NCI-H2196 (cell line): Measurements from ENCODE around the gene MGAT4B.

Source experiments
- DNase-seq: peaks from one replicate; lab custom pipeline; 2025; ENCODE audit not compliant: unreplicated experiment; lab: John Stamatoyannopoulos, UW

The MGAT4B gene

DNA sequence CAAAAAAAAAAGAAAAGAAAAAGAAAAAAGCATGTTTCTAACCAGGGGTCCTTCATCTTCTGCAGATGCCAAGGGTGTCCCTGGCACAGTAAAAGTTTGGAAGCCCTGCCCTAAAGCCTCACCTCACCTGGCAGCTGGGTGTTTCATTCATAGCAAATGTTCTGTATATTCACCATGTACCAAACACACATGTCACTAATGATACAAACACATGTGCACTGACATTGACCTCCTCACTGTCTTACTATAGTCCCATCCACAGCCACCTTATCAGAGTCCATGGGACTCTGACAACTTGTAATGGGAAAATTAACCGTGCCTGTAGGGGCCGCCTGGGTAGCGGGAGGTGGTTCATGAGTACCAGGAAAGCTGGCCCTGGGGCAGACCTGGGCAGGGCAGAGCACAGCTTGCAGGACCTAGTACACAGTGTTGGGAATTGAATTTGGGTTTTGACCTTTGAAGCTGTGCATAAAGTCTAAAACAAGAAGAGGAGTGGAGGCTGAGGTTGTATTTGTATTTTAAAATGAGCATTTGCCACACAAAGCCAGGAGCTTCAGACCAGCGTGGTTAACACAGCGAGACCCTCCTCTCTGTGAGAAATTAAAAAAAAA lies 6.4 kb upstream of the MGAT4B start:
- DNase-seq, result no peak

DNA sequence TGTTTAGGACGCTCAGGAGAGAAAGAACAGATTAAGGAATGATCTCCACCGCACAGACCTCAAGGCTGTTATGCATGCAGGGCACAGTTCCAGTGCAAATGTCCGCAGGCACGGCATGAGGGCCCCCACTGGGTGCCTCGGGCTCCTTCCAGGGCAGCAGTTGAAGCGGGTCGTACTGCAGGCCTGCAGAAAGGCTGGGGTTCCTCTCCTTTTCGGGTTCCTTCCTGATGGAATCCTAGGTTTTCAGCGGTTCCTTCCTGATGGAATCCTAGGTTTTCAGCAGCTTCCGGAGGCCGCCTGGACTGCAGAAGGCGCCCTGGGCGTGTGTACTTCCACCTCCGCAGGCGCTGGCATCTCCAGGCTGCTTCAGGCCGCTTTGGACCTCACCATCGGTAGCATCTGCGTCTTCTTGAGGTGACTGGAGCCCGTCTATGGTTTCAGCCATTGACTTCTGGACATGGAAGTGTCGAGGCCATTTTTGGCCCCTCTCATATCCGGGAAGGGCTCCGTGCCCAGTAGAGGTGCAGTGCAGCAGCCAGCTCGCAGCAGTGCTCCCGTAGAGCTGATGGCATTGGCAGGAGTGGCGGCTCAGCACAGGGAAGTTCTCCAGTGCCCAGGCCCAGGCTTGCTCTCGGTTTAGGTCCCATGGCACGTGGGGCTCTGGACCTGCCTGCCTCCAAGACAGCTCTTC lies 5.6 kb upstream of the MGAT4B start:
- DNase-seq, result no peak

DNA sequence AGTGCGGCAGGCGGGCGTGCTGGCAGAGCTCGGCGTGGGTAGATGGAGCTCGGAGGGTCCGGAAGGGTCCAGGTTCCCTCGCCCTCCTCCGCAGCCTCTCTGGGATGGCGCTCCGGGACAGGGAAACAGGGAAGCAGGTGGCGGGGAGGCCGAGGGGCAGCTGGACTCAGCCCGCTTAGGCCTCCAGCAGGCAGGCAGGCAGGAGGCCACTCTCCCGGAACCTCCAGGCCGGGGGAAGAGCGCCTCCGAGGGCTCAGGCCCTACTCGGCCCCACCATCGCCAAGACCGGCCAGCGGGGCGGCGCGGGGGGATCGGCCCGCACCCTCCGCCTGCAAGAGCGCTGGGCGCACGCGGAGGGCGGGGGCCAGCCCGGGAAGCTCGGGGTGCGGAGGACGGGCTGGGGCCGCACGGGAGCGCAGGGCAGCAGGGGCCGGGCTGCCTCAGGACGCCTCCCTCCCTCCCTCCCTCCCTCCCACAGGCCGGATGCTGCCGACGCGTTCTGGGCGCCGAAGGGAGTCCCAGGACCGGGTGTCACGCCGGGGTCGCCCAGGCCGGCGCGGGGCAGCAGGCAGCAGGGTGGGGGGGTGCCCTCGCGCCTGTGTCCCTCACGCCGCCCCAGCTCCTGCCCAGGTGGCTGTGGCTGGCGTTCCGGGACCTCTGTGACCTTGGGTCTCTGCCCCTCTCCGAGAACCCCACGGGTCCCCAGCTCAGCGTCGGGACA lies 977 bp downstream of the MGAT4B start:
- DNase-seq, result no peak

DNA sequence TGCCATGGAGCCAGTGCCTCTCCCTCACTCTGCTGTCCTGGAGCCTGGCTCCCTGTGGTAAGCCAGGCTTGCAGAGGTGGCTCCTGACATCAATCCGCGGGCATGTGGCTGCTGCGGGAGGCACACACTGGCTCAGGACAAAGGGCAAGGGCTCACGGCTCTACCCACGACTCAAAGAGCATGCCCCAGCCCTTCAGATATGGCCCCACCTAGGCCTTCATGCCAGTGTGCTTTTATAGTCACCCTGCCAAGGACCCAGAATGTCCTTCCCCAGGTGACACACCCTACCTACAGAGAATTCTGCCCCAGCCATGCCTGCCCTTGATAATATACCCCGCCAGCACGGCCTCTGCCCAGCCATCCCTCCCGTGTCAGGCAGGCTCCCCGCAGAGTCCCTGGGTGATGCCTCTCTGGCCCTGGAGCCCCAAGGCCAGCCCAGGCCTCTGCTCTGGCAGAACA lies 1.6 kb downstream of the MGAT4B start:
- no peak for DNase-seq

DNA sequence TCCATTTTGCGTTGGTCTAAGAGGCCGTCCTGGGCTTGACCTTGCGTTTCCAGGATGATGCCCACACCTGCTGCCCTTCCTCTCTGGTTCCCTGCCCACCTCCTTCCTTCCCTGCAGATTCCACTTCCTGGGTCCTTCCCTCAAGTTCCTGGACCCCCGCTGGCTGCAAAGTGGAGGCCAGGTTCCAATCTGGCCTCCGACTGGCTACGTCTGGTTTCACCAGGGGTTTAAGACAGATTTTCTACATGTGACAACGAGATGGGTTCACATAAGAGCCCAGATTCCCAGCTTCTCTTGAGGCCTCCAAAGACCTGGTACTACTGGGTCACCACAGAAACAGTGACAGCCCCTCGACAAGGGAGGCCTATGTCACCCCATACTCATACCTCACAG lies 2.1 kb downstream of the MGAT4B start:
- no peak for DNase-seq

DNA sequence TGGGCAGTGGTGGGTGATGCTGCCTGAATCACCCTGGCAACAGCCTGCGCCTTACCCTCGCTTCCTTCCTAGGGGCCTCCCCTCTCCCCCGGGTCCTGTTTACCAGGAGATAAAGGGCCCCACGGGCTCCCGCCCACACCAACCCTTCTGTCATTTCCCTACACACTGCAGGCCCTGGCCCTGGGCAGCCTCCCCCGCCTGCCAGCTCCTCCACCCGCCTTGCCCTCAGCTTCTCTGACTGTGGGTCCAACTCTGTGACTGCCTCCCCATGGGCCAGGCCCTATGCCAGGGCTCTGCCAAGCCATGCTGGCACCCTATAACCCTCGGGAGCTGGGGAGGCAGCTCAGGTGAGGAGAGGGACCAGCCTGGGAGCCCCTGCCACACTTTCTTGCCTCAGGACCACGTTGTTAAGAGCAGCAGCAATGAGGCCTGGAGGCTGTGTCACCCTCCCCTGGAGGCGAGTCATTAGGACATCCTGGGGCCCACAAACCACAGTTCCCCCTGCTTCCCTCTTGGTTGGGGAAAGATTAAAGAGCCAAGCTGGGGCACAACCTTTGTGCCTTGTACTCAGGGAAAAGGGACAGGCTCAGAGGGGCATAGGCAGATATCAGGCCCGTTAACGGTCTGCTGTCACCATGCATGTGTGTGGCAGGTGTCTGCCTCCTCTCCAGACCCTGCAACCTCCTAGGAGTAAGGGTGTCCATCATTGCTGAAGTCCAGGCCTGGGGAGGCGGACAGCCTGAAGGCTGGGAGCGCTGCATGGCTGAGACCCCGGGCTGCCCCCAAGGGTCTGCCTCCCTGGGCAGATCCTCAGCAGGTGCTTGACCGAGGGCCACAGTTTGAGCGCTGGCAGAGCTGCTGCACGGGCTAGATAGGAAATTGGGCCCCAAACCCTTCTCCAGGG lies 2.8 kb downstream of the MGAT4B start:
- no peak for DNase-seq

DNA sequence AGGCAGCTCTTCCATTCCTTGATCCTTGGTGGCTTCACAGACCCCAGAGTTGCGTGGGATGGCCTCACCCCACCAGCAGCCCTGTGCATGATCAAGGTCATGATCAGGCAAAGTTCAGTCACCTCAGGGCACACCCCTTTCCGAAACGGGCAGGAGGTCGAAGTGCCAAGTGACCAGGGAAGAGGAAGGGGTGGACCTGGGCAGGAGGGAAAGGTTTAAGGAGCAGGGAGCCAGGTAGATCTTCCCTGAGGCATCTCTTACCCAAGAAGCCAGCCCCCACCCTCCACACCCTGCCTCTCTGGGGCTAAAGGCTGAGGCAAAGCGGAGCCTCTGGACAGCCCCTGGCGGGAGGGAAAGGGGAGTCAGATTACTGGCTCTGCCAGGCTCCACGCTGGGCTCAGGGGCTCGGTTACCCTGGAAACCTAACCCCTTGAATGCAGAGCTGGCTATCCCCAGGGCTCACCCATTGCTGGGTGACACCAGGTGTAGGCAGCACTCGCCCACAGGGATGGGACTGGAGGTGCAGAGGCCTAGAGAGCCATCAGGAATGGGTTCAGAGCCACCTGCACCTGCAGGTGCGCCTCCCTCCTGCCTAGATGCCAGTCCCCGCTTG lies 3.6 kb downstream of the MGAT4B start:
- peak; percentile 75 for DNase-seq

DNA sequence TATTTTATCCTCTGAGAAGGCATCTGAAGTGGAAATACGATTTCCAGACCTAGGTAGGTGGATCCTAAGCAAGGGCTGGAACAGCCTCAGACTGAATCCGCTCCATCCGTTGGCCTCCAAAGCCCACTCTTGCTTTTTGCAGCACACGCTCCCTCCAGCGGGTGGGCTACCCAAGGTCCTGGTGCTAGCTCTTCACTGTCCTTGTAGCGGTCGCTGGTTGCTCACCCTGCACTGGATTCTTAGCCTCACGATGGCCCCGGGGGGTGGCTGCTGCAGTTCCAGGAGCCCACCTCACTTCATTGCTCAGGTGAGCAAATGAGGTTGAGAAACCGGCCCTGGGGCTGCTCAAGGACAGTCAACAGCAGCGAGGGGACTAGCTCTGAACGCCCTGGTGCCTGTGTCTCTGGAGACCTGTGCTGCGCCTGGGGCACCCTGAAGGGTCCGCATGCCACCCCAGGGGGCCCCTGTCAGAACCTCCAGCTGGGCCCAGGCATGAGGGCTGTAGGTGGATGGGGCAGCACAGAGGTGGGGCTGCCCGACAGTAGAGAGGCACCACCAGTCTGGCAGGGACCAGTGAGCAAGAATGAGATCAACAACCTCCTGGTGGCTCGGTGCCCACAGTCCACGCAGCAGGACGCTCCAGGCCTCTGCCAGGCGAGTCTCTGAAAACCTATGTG lies 4.3 kb downstream of the MGAT4B start:
- peak; percentile 10 for DNase-seq

DNA sequence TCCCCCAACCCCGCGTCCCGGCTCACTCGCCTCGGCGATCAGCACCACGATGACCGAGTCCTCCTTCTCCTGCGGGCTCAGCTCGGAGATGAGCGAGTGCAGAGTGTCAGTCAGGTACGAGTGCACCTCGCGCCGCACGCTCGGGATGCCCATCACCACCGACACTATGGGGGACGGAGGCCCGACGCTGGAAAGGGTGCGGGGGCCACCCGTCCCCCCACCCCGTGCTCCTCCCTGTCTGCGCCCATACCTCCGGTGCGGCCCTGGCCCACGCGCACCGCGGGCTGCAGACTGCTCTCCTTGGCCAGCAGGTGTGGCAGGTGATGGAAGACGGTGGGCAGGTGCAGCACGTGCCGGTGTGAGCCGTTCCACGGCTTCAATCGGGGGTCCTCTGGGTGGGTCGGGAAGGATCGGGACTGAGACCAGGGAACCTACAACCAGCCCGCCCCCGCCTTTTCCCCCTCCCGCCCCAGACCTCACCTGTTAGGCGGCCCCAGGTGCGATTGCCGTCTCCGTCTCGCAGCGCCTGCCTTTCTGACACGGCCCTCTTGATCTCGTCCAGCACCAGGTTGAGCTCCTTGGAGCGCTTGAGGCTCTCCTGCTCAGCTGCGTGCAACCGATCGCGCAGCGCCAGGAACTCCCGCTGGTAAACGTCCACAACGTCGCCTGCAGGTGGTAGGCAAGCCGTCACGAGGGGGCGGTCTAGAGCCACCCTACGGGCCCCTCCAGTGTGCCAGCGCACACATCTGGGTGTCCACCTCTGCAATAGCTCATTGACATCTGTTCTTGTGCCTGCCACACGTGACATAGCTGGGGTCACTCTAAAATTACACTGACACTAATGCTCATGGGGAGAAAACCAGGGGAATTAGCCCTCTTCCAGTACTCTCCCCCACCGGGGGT lies 5.1 kb downstream of the MGAT4B start:
- DNase-seq, result no peak

DNA sequence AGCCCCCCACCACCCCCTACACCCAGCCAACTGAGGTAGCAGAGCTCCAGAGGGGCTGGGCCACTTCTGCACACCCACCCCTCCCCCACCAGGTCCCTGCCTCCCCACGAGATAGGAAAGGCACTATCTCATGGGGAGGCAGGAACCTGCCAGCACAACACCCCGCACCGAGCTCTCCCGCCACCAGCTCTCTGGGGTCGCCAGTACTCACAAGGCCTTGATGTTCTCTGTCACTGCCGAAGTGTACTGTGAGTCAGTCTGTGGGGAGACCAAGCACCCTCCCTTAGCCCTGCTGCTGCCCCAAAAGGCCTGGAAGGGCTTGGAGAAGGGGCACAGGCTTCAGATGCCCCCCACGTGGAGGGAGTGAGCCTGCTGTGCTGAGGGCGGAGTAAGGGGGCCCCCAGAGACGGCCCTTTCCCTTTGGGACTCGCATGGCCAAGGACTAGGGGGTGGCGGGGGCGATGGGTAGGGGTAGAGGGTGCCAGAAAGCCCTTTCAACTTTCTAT lies 5.9 kb downstream of the MGAT4B start:
- no peak for DNase-seq

DNA sequence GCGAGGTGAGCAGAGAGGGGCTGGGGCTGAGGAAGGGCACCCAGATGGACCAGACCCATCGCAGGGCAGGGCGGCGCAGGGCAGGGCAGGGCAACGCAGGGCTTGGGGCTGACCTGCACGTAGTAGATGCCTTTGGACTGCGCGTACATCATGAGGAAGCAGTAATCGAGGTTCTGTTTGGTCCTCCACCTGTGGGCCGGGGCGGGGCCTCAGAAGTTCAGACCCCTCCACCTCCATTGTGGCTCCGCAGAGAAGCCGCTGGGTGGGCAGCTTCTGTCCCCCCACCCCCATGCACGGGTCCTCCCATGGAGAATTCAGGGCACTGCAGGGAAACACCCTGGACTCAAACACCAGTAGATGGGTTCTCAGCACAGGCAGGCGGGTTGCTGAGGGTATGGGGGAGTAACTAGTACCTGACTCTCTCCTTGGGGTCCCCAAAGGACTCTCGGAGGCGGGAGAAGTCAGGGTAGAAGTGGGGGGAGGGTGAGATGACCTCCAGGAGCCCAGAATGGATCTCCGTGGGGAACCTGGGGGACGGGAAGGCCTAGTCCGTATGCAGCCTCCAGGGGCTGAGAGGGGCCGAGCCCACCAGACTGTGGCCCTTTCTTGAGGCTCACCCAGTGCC lies 6.5 kb downstream of the MGAT4B start:
- no peak for DNase-seq

DNA sequence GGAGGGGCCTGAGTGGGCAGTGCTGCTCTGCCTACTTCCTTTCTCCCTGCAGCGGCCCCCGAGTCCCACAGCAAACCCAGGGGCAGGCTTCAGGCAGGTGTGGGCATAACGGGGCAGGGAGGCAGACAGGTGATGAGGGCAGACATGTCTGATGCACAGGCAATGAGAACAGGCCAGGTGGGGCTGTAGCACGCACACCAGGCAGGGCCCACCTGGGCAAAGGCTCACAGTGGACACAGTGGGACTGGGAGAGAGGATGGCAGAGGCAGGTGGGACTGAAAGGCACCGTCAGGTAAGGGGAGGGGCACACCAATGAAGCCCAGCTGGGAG lies 7.1 kb downstream of the MGAT4B start:
- DNase-seq, result no peak

DNA sequence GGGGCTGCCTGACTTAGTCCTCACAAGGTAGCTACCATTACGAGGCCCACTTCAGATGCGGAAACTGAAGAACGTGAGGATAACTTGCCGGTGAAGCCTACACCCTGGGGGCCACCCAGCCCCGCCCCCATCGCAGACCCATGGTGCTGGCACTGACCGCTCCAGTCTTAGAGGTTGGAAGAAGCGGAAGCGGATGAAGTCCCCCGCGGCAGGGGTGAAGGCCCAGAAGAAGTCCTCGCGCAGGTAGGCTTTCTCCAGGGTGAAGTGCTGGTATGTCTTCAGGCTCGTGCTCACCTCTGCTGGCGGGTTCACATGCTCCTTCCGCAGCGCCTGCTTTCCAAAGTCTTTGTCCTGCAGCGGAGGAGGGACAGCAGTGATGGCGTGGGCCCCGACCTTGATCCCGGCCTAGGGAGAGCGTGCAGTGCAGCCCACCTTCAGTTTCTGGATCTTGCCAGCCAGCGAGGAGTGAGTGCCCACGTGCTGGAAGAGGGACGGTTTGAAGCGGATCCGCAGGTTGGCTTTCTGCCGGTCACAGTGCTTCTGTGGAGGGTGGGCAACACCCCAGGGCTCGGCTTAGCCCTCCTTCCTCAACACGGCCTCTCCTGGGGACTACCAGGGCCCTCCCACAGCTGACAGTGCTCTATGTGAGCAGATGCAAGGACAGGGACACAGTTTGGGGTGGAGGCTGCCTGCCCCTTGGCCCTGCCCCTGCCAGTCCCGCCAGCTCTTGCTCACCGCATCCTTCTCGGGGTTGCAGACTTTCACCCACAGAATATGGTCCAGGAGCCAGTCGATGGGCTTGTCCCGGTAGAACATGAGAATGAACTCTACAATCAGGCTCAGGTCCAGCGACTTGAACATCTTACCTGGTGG lies 7.7 kb downstream of the MGAT4B start:
- DNase-seq, result no peak

DNA sequence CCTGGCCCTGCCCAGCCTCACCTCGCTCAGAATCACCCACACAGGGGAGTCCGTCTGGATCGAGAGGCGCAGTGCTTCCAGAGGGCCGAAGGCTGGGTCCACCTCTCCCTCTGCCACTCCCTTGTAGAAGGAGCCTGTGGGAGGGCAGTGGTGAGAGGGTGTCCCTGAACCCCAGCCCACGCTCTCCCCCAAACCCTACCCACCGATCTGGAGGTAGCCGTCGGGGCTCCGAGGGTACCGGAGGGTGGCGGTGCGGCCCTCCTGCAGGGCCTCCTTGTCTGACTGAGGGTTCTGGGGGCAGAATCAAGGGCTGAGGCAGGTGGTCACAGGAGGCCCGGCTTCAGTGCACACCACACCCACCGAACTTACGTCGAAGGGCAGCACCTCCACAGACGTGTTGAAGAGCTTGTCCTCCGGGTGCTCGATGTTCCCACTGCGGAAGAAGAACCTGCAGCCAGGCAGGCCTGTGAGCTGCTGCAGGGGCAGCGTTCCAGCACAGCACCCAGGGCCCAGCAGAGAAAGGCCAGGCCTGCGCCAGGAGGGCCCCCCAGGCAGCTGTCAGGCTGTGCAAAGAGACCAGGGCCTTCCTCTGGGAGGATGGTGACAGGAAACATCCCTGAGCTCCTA lies 8.4 kb downstream of the MGAT4B start:
- no peak for DNase-seq

DNA sequence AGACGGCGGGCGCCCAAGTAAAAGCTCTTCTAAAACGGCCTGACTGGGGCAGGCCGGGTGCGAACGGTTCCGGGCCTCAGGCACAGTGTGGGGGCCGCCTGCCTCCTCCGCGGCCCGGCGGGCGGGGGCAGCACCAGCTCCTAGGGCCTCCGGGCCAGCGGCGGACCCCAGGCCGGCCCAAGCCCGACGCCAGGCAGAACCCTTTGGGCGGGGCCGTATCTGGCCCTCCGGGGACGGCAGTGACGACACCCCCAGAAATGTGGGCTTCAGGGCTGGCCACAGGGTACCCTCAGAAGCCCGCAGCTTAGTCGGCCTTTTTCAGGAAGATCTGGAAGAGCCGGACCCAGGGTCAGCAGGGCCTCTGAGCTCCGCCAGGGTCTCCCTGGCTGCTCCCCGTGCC lies 8.9 kb downstream of the MGAT4B start:
- no peak for DNase-seq

DNA sequence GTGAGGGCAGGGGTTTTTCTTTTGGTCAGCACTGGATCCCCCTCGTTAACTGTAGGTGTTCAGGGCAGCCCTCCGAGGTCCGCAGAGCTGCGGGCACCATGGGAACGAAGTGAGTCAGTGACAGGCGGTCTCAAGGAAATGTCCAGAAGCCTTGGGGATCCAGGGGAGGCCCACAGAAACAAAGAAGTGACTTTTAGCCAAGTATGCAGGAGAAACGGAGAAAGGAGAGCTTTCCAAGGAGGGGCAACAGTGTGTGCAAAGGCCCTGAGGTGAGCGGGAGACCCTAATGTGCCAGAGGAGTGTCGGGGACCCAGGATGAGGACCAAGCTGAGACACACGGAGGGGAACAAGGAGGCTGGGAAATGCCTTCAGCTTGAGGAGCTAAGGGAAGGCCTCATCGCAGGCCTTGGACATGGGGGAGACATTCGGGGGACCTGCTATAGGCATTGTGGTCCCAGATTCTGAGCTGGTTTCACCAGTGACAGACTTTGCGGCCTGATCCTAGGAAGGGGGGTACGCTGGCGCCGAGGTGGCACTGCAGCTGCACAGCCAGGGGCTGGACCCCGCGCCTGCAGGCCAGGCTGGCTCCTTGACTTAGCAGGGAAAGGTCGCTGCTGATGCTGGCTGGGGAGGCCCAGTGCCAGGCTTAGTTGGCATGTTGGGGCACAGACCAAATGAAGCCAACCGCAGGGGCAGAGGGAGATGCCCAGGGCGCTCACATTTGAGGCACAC lies 9.6 kb downstream of the MGAT4B start:
- no peak for DNase-seq
